Measurements from ENCODE around the gene HOXA4. TPM values are rescaled to one million over a fixed set of nuclear protein-coding genes. Genes with fewer than 3 reads are reported as not detected.

HOXA4 gene
- total RNA-seq, 2 donors from 2014 or later = 0.59 to 1.2 TPM

DNA sequence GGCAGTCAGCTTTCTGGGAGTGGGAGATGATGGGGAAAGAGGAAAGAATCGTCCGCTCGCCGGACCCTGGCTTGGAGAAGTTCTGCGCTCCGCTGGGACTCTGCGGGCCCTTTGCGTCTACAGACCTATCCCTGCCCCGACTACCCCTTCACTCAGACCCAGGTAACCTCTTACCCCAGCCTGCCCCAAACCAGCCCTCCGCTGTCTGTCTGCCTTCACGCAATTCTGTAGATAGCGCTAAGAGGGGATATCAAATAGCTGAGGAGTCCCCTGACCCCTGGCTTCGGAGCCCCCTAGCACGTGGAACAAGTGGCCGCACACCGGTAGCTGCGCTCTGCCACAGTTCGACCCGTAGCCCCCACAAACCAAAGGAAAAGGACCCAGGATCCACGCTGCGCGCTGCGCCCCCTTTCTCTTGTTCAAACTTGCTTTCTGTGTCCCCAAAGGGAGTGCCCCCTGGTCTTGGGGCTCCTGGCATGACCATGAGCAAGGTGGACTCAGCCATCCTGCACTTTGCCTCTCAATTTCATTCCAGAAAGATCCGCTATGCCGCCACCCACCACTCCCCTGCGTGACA, 7.0 kb downstream of the HOXA4 start:
- H3K36me3 ChIP-seq = no peaks in the 10 kb centered on the region
- peaks cover 8 to 27% of the 10 kb centered on the region in 2 donors for H3K27me3 ChIP-seq
- no peak overlapping the region for H3K4me3 ChIP-seq
- no peaks in the 10 kb centered on the region for H3K9me3 ChIP-seq
- H3K27ac ChIP-seq = no peak overlapping the region
- H3K4me1 ChIP-seq = no peaks in the 10 kb centered on the region
- DNase-seq (ENCODE audit: low spot score) = no peak
- TF ChIP-seq, protein P1, sequence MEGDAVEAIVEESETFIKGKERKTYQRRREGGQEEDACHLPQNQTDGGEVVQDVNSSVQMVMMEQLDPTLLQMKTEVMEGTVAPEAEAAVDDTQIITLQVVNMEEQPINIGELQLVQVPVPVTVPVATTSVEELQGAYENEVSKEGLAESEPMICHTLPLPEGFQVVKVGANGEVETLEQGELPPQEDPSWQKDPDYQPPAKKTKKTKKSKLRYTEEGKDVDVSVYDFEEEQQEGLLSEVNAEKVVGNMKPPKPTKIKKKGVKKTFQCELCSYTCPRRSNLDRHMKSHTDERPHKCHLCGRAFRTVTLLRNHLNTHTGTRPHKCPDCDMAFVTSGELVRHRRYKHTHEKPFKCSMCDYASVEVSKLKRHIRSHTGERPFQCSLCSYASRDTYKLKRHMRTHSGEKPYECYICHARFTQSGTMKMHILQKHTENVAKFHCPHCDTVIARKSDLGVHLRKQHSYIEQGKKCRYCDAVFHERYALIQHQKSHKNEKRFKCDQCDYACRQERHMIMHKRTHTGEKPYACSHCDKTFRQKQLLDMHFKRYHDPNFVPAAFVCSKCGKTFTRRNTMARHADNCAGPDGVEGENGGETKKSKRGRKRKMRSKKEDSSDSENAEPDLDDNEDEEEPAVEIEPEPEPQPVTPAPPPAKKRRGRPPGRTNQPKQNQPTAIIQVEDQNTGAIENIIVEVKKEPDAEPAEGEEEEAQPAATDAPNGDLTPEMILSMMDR (IDR thresholded peaks at IDR 0.05) = no peak

DNA sequence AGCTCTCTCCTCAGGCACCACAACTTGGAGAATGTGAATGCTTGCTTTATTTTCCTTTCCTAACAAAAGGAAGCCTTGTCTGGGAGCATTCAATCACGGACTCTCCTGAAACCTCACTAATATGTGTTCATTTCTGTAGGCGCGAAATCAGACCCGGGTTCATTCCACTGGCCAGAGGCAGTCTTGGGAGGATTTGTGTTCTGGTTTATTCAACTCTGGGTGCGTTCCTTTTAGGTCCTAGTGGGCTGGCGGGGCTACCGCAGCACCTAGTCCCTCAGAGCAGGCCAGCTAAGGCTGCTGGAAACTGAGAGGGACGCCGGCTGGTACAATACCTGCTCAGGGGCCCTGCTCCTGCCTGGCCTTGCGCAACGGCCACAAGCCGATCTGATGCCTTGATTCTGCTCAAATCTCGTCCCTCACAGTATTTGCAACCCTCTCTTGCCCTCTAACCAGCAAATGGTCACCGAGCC, 7.5 kb downstream of the HOXA4 start:
- Histone ChIP-seq H3K27me3 (peaks cover 8 to 32% of the 10 kb centered on the region in 2 donors), H3K27ac (no peak overlapping the region), H3K9me3 (no peaks in the 10 kb centered on the region), H3K4me1 (peaks cover 0 to 2% of the 10 kb centered on the region in 2 donors), H3K4me3 (no peak overlapping the region), H3K36me3 (no peaks in the 10 kb centered on the region)
- no peak for DNase-seq (ENCODE audit: low spot score)
- TF ChIP-seq, protein P1 (IDR thresholded peaks at IDR 0.05) = no peak

DNA sequence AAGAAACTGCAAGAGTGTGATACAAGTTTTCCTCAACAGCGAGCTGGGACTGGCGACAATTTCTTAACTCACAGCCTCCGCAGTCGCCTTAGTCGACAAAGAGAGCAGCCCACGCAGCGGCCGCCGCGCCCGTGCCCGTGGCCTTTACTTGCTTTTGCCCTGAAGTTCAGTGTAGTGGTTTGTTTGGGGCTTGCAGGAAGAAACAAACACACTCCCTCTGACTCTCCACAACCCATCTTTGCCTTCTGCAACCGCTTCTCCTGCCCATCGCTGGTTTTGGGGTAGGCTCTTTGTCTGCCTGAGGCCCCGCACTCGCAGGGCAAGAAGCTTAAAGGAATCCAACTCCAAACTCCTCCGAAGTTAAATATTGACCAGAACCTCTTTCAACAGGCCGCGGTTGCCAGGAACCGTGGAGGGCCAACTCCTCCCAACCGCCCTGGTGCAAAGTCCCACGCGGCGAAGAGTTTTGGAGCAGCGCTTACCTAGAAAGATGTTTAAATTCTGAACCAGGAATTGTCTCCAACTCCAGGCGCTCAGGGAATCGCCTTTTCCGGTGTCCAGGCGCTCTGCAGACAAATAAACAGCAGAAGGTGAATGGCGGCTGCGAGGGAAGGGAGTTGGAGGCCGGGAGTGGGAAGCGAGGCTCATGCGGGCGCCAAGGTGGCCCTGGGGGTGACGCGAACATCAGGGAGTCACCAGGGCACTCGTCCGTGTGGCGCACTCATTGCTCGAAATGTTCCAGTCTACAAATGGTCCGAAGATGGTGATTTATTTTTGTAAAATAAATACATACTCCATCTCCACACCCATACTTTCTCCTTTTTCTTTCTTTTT, 8.3 kb downstream of the HOXA4 start:
- Histone ChIP-seq H3K27ac (no peak overlapping the region), H3K36me3 (no peaks in the 10 kb centered on the region), H3K4me1 (peaks cover 0 to 10% of the 10 kb centered on the region in 2 donors), H3K4me3 (no peak overlapping the region), H3K27me3 (peaks cover 8 to 38% of the 10 kb centered on the region in 2 donors), H3K9me3 (no peaks in the 10 kb centered on the region)
- DNase-seq (ENCODE audit: low spot score) = no peak
- TF ChIP-seq, protein P1 (IDR thresholded peaks at IDR 0.05) = no peak

DNA sequence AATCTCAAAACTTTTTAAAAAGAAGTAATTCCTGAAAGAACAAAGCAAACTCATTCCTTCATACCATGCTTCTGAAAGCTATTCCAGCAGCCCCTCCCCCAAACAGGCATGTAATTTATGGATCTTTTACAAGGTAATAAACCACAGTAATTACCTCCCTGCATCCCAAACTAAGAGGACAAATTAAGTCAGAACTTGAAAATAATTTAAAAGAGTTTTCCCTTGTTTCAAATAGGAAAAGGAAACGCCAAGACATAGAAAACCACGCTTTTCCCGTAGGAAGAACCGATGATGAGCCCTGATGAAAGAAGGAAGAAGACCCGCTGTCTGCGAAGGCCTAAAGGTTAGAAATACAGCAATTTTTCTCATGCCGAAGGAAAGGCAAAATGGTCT, 8.9 kb downstream of the HOXA4 start:
- DNase-seq (ENCODE audit: low spot score) = no peak
- Histone ChIP-seq H3K4me3 (no peak overlapping the region), H3K27ac (no peak overlapping the region), H3K4me1 (peaks cover 0 to 12% of the 10 kb centered on the region in 2 donors), H3K9me3 (no peaks in the 10 kb centered on the region), H3K27me3 (peaks cover 8 to 38% of the 10 kb centered on the region in 2 donors), H3K36me3 (no peaks in the 10 kb centered on the region)
- TF ChIP-seq, protein P1 (IDR thresholded peaks at IDR 0.05) = no peak

DNA sequence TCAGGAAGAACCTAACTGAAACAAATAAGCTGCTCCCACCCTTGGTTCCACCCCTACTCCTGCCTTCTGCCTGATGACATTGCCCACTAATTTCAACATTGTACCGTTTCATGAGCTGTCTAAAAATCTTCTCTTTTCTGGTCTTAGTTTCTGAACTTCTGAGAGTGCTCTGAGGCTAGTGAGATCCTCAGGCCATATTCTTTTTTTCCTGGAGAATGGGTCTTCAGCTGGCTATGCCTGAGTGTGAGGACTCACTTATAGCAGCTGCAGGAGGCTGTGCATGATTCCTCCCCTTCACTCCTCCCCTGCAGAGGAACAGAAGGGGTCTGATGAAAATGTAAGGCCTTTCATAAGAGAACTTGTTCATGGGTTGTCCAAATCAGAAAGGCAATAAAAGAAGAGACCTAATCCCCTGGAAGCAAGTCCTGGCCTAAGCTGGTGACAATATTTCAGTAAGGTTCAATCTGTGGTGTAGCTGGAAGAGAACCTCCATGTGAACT, 11.1 kb downstream of the HOXA4 start:
- no peak for DNase-seq (ENCODE audit: low spot score)
- TF ChIP-seq, protein P1 (IDR thresholded peaks at IDR 0.05) = no peak
- H3K4me3 ChIP-seq = no peak overlapping the region
- H3K27me3 ChIP-seq = peaks cover 17 to 43% of the 10 kb centered on the region in 2 donors
- peaks cover 0 to 23% of the 10 kb centered on the region in 2 donors for H3K4me1 ChIP-seq
- no peak overlapping the region for H3K27ac ChIP-seq
- no peaks in the 10 kb centered on the region for H3K9me3 ChIP-seq
- H3K36me3 ChIP-seq = no peaks in the 10 kb centered on the region
